ENCODE results near the gene SGCD. TPM values are rescaled to one million over a fixed set of nuclear protein-coding genes. Genes with fewer than 3 reads are reported as not detected.

SGCD gene
- total and polyA plus RNA-seq, 10 donors, result 0.26 to 5.3 (median 1.3) TPM

- Histone ChIP-seq H3K27ac (no peak overlapping the region), H3K4me3 (no peak overlapping the region), H3K27me3 (replicated peaks in 1 of 7) (peaks cover 0 to 4% (median 0%) of the 10 kb centered on the region in 7 donors), H3K4me1 (no peaks in the 10 kb centered on the region), H3K9me3 (no peaks in the 10 kb centered on the region), H3K36me3 (no peaks in the 10 kb centered on the region)
- no peak for TF ChIP-seq POLR2AphosphoS5 (IDR thresholded peaks at IDR 0.05)
- TF ChIP-seq CTCF (IDR thresholded peaks at IDR 0.05 in 8 of 11, conservative IDR thresholded peaks at IDR 0.05 in 3 of 11), result no peak
- TF ChIP-seq POLR2A (IDR thresholded peaks at IDR 0.05), result no peak
- 78 to 90% (median 86%) methylated on average over 2 of the region's 2 CpGs for WGBS, 5 donors
- DNase-seq, result no peak
- intact Hi-C loops (cut with DNase I; ENCODE audit: low total_unique reads), result no loop called here
Measured at GRCh38 chr5:156686380-156686779, 359.4 kb downstream of the SGCD start.

GRCh38 chr5:156686796-156687195 is 359.8 kb downstream of the SGCD start:
- intact Hi-C loops (cut with DNase I; ENCODE audit: low total_unique reads), result no loop called here
- no peak overlapping the region for H3K27ac ChIP-seq
- TF ChIP-seq POLR2A (IDR thresholded peaks at IDR 0.05) (no peak), CTCF (IDR thresholded peaks at IDR 0.05 in 8 of 11, conservative IDR thresholded peaks at IDR 0.05 in 3 of 11) (no peak), POLR2AphosphoS5 (IDR thresholded peaks at IDR 0.05) (no peak)
- peaks cover 0 to 4% (median 0%) of the 10 kb centered on the region in 7 donors for H3K27me3 ChIP-seq (replicated peaks in 1 of 7)
- DNase-seq, result no peak
- WGBS, 5 donors, result 33 to 69% (median 50%) methylated on average over 4 of the region's 4 CpGs
- no peaks in the 10 kb centered on the region for H3K9me3 ChIP-seq
- no peaks in the 10 kb centered on the region for H3K4me1 ChIP-seq
- no peaks in the 10 kb centered on the region for H3K36me3 ChIP-seq
- H3K4me3 ChIP-seq, result no peak overlapping the region

- DNase-seq, result no peak
- Histone ChIP-seq H3K4me1 (no peaks in the 10 kb centered on the region), H3K36me3 (no peaks in the 10 kb centered on the region), H3K4me3 (no peak overlapping the region), H3K27me3 (replicated peaks in 1 of 7) (peaks cover 0 to 4% (median 0%) of the 10 kb centered on the region in 7 donors), H3K9me3 (no peaks in the 10 kb centered on the region), H3K27ac (no peak overlapping the region)
- intact Hi-C loops (cut with DNase I; ENCODE audit: low total_unique reads), result no loop called here
- 70 to 78% (median 74%) methylated on average over 8 of the region's 8 CpGs for WGBS, 5 donors
- TF ChIP-seq CTCF (IDR thresholded peaks at IDR 0.05 in 8 of 11, conservative IDR thresholded peaks at IDR 0.05 in 3 of 11), result no peak
- TF ChIP-seq POLR2A (IDR thresholded peaks at IDR 0.05), result no peak
- no peak for TF ChIP-seq POLR2AphosphoS5 (IDR thresholded peaks at IDR 0.05)
Measured at GRCh38 chr5:156687514-156687913, 360.6 kb downstream of the SGCD start.

GRCh38 chr5:156691572-156691971 is 364.6 kb downstream of the SGCD start:
- no peak for DNase-seq
- TF ChIP-seq CTCF (IDR thresholded peaks at IDR 0.05 in 8 of 11, conservative IDR thresholded peaks at IDR 0.05 in 3 of 11) (no peak), POLR2AphosphoS5 (IDR thresholded peaks at IDR 0.05) (no peak), POLR2A (IDR thresholded peaks at IDR 0.05) (no peak)
- WGBS, 5 donors, result 76 to 91% (median 85%) methylated on average over 2 of the region's 2 CpGs
- H3K4me3 ChIP-seq, result no peak overlapping the region
- no peaks in the 10 kb centered on the region for H3K9me3 ChIP-seq
- no peaks in the 10 kb centered on the region for H3K4me1 ChIP-seq
- H3K27me3 ChIP-seq (replicated peaks in 1 of 7), result peaks cover 0 to 4% (median 0%) of the 10 kb centered on the region in 7 donors
- intact Hi-C loops (cut with DNase I; ENCODE audit: low total_unique reads), result no loop called here
- H3K36me3 ChIP-seq, result no peaks in the 10 kb centered on the region
- H3K27ac ChIP-seq, result no peak overlapping the region

Data from spleen (tissue), 11 donors.